ENCODE results near the gene FARS2.

FARS2 gene

GRCh38 chr6:5260661-5261544, at the start of gene FARS2, which contains the start of gene LYRM4:
FARS2 (plus strand) TSS chr6:5261513.
LYRM4 (minus strand) TSS chr6:5260950; CDS start chr6:5260733, 217 bp downstream.
- peak; percentile 91 for TF ChIP-seq ZFX (IDR thresholded peaks at IDR 0.05)
- peak; percentile 17 for TF ChIP-seq CTCF (conservative IDR thresholded peaks at IDR 0.05)
- H3K27ac ChIP-seq, result peak within 1 kb of the TSS; percentile 97

- H3K27ac ChIP-seq, result no peak overlapping the region
- TF ChIP-seq CTCF (conservative IDR thresholded peaks at IDR 0.05) (no peak), ZFX (IDR thresholded peaks at IDR 0.05) (no peak)
Observed at GRCh38 chr6:5213836-5214235, 47.5 kb upstream of the FARS2 start.

GRCh38 chr6:5214570-5215052, 46.7 kb upstream of the FARS2 start:
- H3K27ac ChIP-seq, result 0 out of 2 replicates have a peak overlapping the region, but pooled peaks have one; percentile 0
- peak; percentile 69 for TF ChIP-seq CTCF (conservative IDR thresholded peaks at IDR 0.05)
- no peak for TF ChIP-seq ZFX (IDR thresholded peaks at IDR 0.05)

- no peak overlapping the region for H3K27ac ChIP-seq
Observed at GRCh38 chr6:5215159-5215558, 46.2 kb upstream of the FARS2 start.

GRCh38 chr6:5215799-5216198, 45.5 kb upstream of the FARS2 start:
- no peak overlapping the region for H3K27ac ChIP-seq
- TF ChIP-seq ZFX (IDR thresholded peaks at IDR 0.05) (no peak), CTCF (conservative IDR thresholded peaks at IDR 0.05) (no peak)

More at GRCh38 chr6:5215159-5215558, 46.2 kb upstream of the FARS2 start:
- TF ChIP-seq ZFX (IDR thresholded peaks at IDR 0.05) (no peak), CTCF (conservative IDR thresholded peaks at IDR 0.05) (no peak)

- H3K27ac ChIP-seq, result no peak overlapping the region
- TF ChIP-seq ZFX (IDR thresholded peaks at IDR 0.05) (no peak), CTCF (conservative IDR thresholded peaks at IDR 0.05) (no peak)
Observed at GRCh38 chr6:5217356-5217755, 44.0 kb upstream of the FARS2 start.

- H3K27ac ChIP-seq, result no peak overlapping the region
Observed at GRCh38 chr6:5219011-5219691, 42.2 kb upstream of the FARS2 start.

More at GRCh38 chr6:5219011-5219691, 42.2 kb upstream of the FARS2 start:
- TF ChIP-seq ZFX (IDR thresholded peaks at IDR 0.05) (no peak), CTCF (conservative IDR thresholded peaks at IDR 0.05) (no peak)
